GM18507 (cell line): ENCODE data around the gene ZGLP1.
A peak's percentile ranks its signal among the peaks of the same experiment; 100 is the strongest.

Source experiments
- DNase-seq: peaks from one replicate; pipeline ENCODE4 v3.0.0; 2011; ENCODE audit warnings: low read depth; ENCODE audit not compliant: insufficient read length; ENCODE audit errors: extremely low spot score
- FAIRE-seq: peaks from 2 replicates; lab custom pipeline; 2011; peaks lifted over from hg19 to GRCh38; lab: Jason Lieb, UNC

ZGLP1 gene

GRCh38 chr19:10295847-10296591 is 13.6 kb downstream of the ZGLP1 start:
- FAIRE-seq, result no peak
- DNase-seq, result no peak

GRCh38 chr19:10295305-10295846 is 14.2 kb downstream of the ZGLP1 start:
- DNase-seq (no peak), FAIRE-seq (peak; percentile 73)

DNA sequence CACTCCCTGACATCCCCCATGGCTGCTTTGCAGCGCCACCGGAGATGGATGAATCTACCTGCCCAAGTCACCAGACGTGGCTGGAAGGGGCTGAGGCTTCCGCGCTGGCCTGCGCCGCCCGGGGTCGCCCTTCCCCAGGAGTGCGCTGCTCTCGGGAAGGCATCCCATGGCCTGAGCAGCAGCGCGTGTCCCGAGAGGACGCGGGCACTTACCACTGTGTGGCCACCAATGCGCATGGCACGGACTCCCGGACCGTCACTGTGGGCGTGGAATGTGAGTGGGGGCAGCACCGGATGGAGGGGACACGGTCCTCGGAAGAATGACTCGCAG is 15.3 kb downstream of the ZGLP1 start:
- FAIRE-seq (no peak), DNase-seq (no peak)

- FAIRE-seq (no peak), DNase-seq (no peak)
These were observed 15.8 kb downstream of the ZGLP1 start for GRCh38 chr19:10293637-10294367.

GRCh38 chr19:10292789-10293636 is 16.6 kb downstream of the ZGLP1 start:
- no peak for FAIRE-seq

DNA sequence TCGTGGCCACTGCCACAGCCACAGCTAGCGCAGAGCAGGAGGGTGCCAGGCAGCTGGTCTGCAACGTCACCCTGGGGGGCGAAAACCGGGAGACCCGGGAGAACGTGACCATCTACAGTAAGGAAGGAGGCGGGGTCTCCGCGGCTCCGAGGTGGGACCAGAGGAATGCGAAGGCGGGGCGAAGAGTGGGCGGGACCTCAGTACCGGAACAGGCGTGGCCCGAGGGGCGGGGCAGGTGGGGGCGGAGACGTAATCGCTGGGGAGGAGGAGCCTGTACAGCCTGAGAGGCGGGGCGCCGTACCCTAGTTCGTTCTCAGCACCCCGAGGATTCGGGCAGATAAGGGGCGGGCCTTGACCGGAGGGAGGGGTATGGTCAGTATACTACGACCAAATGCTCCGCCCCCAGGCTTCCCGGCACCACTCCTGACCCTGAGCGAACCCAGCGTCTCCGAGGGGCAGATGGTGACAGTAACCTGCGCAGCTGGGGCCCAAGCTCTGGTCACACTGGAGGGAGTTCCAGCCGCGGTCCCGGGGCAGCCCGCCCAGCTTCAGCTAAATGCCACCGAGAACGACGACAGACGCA is 17.3 kb downstream of the ZGLP1 start:
- FAIRE-seq, result peak; percentile 83

More at GRCh38 chr19:10292789-10293636, 16.6 kb downstream of the ZGLP1 start:
- DNase-seq, result no peak

DNA sequence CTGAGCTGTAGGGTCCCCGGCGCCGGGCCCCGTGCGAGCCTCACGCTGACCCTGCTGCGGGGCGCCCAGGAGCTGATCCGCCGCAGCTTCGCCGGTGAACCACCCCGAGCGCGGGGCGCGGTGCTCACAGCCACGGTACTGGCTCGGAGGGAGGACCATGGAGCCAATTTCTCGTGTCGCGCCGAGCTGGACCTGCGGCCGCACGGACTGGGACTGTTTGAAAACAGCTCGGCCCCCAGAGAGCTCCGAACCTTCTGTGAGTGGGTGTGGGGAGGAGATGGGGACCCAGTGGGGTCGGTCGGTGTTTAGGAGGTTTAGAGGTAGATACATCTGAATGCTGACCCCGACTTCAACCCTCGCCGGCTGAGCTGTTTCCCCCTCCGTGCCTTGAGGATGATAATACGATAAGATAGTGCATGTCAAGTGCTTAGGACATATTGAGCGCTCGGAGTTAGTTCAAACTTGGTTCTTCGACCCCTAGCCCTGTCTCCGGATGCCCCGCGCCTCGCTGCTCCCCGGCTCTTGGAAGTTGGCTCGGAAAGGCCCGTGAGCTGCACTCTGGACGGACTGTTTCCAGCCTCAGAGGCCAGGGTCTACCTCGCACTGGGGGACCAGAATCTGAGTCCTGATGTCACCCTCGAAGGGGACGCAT is 17.9 kb downstream of the ZGLP1 start:
- FAIRE-seq, result no peak
- DNase-seq, result no peak

More for the DNA sequence above, 17.3 kb downstream of the ZGLP1 start:
- peak; percentile 81 for DNase-seq

DNA sequence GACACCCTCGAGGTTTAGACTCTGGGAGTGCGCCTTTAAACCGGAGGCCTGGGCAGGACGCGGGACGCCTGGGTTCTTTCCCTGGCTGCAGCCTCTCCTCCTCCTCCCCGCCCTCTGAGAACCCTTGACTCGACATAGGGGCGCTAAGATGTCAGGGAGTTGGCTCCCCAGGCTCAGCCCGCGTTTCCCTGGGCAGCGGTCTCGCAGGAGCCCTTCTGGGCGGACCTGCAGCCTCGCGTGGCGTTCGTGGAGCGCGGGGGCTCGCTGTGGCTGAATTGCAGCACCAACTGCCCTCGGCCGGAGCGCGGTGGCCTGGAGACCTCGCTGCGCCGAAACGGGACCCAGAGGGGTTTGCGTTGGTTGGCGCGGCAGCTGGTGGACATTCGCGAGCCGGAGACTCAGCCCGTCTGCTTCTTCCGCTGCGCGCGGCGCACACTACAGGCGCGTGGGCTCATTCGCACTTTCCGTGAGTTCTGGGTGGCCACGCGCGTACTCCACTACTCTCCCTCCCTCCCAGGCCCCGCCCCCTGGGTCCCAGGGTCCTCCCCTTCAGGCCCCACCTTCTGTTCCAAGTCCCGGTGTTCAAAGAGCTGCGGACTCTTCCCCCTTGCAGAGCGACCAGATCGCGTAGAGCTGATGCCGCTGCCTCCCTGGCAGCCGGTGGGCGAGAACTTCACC is 18.6 kb downstream of the ZGLP1 start:
- DNase-seq (no peak), FAIRE-seq (peak; percentile 29)

DNA sequence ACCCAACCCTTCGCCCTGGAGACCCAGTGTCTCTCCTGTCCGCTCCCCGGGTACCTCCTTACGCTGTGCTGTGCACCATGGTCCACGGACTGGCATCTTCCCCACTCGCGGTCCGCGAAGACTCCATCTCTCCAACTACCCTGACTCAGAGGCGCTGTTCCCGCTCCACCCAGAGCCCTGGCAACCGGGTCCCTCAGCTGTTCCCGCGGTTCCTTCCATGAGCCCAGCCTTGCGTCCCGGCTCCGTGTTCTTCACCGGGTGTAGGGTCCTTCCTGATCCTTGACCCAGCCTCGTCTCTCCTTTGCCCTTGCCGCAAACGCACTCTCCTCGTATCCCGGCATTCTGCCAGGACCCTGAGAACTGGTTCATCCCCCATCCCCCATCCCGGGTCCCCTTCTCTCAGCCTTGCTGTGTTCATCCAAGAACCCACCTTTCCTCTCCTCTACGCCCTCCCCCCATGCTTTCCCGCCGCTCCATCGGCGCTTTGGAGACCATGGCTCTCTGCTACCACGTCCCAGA is 19.2 kb downstream of the ZGLP1 start:
- DNase-seq (no peak), FAIRE-seq (no peak)

GRCh38 chr19:10289836-10290356 is 19.7 kb downstream of the ZGLP1 start, which contains the start of gene ICAM5:
Gene ICAM5, plus strand, starts transcription at chr19:10289952. Its CDS starts 92 bp downstream, at chr19:10290044.
- FAIRE-seq (no peak), DNase-seq (no peak)

GRCh38 chr19:10289167-10289835 is 20.3 kb downstream of the ZGLP1 start:
- DNase-seq (no peak), FAIRE-seq (peak; percentile 66)

- no peak for DNase-seq
- FAIRE-seq, result peak; percentile 76
These were observed 20.9 kb downstream of the ZGLP1 start for GRCh38 chr19:10288662-10289166.

GRCh38 chr19:10286803-10287737 is 22.5 kb downstream of the ZGLP1 start, which contains the start of gene ICAM4:
Gene ICAM4, plus strand, starts transcription at chr19:10286955. Its CDS starts 58 bp downstream, at chr19:10287013.
- DNase-seq, result no peak
- no peak for FAIRE-seq

GRCh38 chr19:10285393-10285792 is 24.2 kb downstream of the ZGLP1 start:
- DNase-seq (no peak), FAIRE-seq (no peak)

DNA sequence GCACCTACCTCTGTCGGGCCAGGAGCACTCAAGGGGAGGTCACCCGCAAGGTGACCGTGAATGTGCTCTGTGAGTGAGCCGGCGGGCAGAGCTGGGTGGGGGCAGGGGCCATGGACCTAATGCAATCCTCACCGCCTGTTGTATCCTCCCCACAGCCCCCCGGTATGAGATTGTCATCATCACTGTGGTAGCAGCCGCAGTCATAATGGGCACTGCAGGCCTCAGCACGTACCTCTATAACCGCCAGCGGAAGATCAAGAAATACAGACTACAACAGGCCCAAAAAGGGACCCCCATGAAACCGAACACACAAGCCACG is 24.7 kb downstream of the ZGLP1 start:
- no peak for DNase-seq
- no peak for FAIRE-seq
